ENCODE results near the gene LANCL2. TPM values are rescaled to one million over a fixed set of nuclear protein-coding genes. Genes with fewer than 3 reads are reported as not detected.

The LANCL2 gene
- total and polyA plus RNA-seq, 9 of the 15 experiments (the other 6 are each of a cell fraction or from before 2014, with no cell fraction given), result 5.3 to 18.5 (median 13.5) TPM

- ChIA-PET POLR2A (interaction anchor here (0.8 kb wide), 1 partner anchor 16 kb away, joined by 3 read pairs; no protein-coding TSS in a partner anchor), CTCF (ENCODE audit: low intra/inter-chr PET ratio) (no interaction called here)
- H3K27ac ChIP-seq (ENCODE audit: extremely low read depth, low read depth, low read length), result no peak overlapping the region
- H3K9ac ChIP-seq (ENCODE audit: insufficient read depth in 1 of 2, low read depth in 2 of 2, low read length in 2 of 2), result no peak overlapping the region
- DNase-seq (ENCODE audit: extremely low read depth in 1 of 4, low spot score in 3 of 4), result no peak
- H2AFZ ChIP-seq (ENCODE audit: low read depth, low read length), result no peak overlapping the region
- no peaks in the 10 kb centered on the region for H3K4me1 ChIP-seq (replicated peaks in 1 of 2; ENCODE audit: control insufficient read depth in 2 of 2, insufficient read depth in 2 of 2, low read length in 2 of 2)
- TF ChIP-seq ZNF324 (CRISPR knock-in tag; IDR thresholded peaks at IDR 0.05) (no peak), HSF4 (CRISPR knock-in tag; IDR thresholded peaks at IDR 0.05; ENCODE audit: borderline replicate concordance) (no peak), GATA2 (CRISPR knock-in tag; IDR thresholded peaks at IDR 0.05) (no peak), NUFIP1 (IDR thresholded peaks at IDR 0.05; ENCODE audit: partially characterized antibody) (no peak), MYC (IDR thresholded peaks at IDR 0.05; ENCODE audit: low read depth, low read length) (no peak), MYC (CRISPR knock-in tag; IDR thresholded peaks at IDR 0.05; ENCODE audit: borderline replicate concordance, low read depth) (no peak), CEBPZ (IDR thresholded peaks at IDR 0.05; ENCODE audit: borderline replicate concordance, low read depth, low read length) (no peak), ASH1L (IDR thresholded peaks at IDR 0.05; ENCODE audit: borderline replicate concordance, low read depth, partially characterized antibody) (no peak)
- no peak overlapping the region for H3K4me2 ChIP-seq (ENCODE audit: insufficient read depth, low read length)
- BruUV-seq (replicated peaks), result no TSS peak
- 84% methylated on average over 7 of the region's 7 CpGs for WGBS (ENCODE audit: insufficient coverage, low coverage, missing lambda C conversion rate)
- no peaks in the 10 kb centered on the region for H3K27me3 ChIP-seq (ENCODE audit: control insufficient read depth in 2 of 2, insufficient read depth in 2 of 2, low read length in 2 of 2)
- H4K20me1 ChIP-seq (replicated peaks; ENCODE audit: control insufficient read depth, insufficient read depth, low read length), result no peaks in the 10 kb centered on the region
- H3K9me1 ChIP-seq (ENCODE audit: control insufficient read depth, insufficient read depth, low read length), result no peaks in the 10 kb centered on the region
- no peak for ATAC-seq
- H3K9me3 ChIP-seq (replicated peaks; ENCODE audit: control insufficient read depth, insufficient read depth, low read depth, low read length), result peaks cover 2% of the 10 kb centered on the region
- no peak overlapping the region for H3K4me3 ChIP-seq
- in situ Hi-C loops (cut with MboI), result no loop called here
- FAIRE-seq, result no peak
- no peaks in the 10 kb centered on the region for H3K36me3 ChIP-seq (ENCODE audit: control insufficient read depth, insufficient read depth, low read length)
- no peaks in the 10 kb centered on the region for H3K79me2 ChIP-seq (ENCODE audit: control insufficient read depth, insufficient read depth, low read length)
- intact Hi-C loops (cut with micrococcal nuclease), result no loop called here
Observed at GRCh38 chr7:55467047-55467593, 102.0 kb downstream of the LANCL2 start.
